ENCODE results near the gene POLL. TPM values are rescaled to one million over a fixed set of nuclear protein-coding genes. Genes with fewer than 3 reads are reported as not detected.

Gene POLL
- total RNA-seq, 4 donors from 2014 or later: 11.8 to 31.6 (median 17.6) TPM

- TF ChIP-seq, protein P1, sequence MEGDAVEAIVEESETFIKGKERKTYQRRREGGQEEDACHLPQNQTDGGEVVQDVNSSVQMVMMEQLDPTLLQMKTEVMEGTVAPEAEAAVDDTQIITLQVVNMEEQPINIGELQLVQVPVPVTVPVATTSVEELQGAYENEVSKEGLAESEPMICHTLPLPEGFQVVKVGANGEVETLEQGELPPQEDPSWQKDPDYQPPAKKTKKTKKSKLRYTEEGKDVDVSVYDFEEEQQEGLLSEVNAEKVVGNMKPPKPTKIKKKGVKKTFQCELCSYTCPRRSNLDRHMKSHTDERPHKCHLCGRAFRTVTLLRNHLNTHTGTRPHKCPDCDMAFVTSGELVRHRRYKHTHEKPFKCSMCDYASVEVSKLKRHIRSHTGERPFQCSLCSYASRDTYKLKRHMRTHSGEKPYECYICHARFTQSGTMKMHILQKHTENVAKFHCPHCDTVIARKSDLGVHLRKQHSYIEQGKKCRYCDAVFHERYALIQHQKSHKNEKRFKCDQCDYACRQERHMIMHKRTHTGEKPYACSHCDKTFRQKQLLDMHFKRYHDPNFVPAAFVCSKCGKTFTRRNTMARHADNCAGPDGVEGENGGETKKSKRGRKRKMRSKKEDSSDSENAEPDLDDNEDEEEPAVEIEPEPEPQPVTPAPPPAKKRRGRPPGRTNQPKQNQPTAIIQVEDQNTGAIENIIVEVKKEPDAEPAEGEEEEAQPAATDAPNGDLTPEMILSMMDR (IDR thresholded peaks at IDR 0.05): no peak
- no peak for TF ChIP-seq POLR2A (IDR thresholded peaks at IDR 0.05)
- H3K9me3 ChIP-seq: no peaks in the 10 kb centered on the region
- no peaks in the 10 kb centered on the region for H3K36me3 ChIP-seq
- H3K27me3 ChIP-seq: no peaks in the 10 kb centered on the region
- intact Hi-C loops (cut with DNase I; ENCODE audit: low total_unique reads): no loop called here
- no peak for DNase-seq
- H3K27ac ChIP-seq: no peak overlapping the region
- H3K4me1 ChIP-seq: no peaks in the 10 kb centered on the region
- H3K4me3 ChIP-seq: no peak overlapping the region
Observed at GRCh38 chr10:101579516-101579870, 8.6 kb downstream of the POLL start.

GRCh38 chr10:101578803-101579515, 9.1 kb downstream of the POLL start:
- no peaks in the 10 kb centered on the region for H3K9me3 ChIP-seq
- H3K27me3 ChIP-seq: no peaks in the 10 kb centered on the region
- no peaks in the 10 kb centered on the region for H3K36me3 ChIP-seq
- DNase-seq: no peak
- no peak overlapping the region for H3K4me3 ChIP-seq
- intact Hi-C loops (cut with DNase I; ENCODE audit: low total_unique reads): no loop called here
- H3K4me1 ChIP-seq: no peaks in the 10 kb centered on the region
- TF ChIP-seq POLR2A (IDR thresholded peaks at IDR 0.05): no peak
- TF ChIP-seq, protein P1 (IDR thresholded peaks at IDR 0.05): no peak
- no peak overlapping the region for H3K27ac ChIP-seq

DNA sequence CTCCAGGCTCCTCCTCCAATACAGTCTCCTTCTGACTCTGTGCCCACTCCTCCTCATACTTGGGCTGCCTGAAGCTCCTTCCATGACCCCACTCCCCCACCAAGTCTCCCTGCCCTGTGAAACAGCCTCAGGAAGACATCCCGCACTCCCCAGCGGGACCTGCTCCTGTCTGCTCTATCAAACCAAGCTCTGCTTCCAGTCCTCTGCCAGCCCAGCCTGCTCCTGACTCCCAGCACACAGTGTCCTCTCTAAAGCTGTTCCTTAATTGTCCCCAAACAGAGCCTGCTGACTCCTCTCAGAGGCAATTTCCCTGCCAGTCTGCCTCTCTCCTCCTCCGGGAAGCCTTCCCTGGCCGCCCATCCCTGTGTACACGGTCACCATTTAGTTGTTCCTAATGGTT, 9.9 kb downstream of the POLL start:
- Histone ChIP-seq H3K27me3 (no peaks in the 10 kb centered on the region), H3K4me3 (no peak overlapping the region), H3K27ac (no peak overlapping the region), H3K36me3 (no peaks in the 10 kb centered on the region), H3K4me1 (no peaks in the 10 kb centered on the region), H3K9me3 (no peaks in the 10 kb centered on the region)
- no peak for DNase-seq
- intact Hi-C loops (cut with DNase I; ENCODE audit: low total_unique reads): no loop called here
- no peak for TF ChIP-seq POLR2A (IDR thresholded peaks at IDR 0.05)

DNA sequence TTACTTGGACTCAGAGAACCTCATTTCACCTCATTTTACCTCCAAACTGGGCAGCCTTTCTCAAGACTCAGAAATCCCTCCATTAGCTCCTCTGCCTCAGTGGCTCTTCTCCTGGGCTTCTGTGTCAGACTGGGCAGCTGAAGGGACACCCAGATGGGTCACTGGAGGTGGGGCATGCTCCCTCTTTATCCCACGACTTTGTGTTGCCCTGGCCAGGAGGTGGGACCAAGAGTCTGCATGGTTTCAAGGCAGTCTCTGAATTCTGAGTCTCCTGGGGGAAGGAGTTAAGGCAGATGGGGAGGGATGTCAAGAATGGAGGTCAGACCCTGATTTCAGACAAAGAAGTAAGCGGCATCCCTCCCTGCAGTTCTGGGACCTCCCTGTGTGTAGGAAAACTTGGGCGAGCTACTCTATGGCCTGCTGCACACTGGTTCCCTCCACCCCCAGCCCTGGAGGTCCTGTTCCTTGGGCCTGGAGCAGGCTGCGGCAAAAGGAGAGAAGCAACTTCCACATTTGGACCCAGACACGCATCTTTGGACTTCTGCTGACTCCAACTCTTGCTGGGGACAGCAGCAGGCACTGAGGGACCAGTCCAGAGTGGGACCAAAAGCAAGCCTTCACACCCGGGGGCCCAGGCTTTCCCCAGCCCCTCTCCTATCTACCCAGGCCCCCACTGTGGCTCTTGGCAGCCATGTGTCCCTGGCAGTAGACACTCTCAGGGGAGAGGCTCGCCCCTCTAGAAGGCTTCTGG, 10.8 kb downstream of the POLL start:
- Histone ChIP-seq H3K4me3 (no peak overlapping the region), H3K4me1 (no peaks in the 10 kb centered on the region), H3K9me3 (peaks cover 0 to 8% of the 10 kb centered on the region in 2 donors), H3K27me3 (no peaks in the 10 kb centered on the region), H3K36me3 (no peaks in the 10 kb centered on the region), H3K27ac (no peak overlapping the region)
- no peak for DNase-seq
- intact Hi-C loops (cut with DNase I; ENCODE audit: low total_unique reads): no loop called here
- TF ChIP-seq, protein P1 (IDR thresholded peaks at IDR 0.05): no peak
- TF ChIP-seq POLR2A (IDR thresholded peaks at IDR 0.05): no peak

DNA sequence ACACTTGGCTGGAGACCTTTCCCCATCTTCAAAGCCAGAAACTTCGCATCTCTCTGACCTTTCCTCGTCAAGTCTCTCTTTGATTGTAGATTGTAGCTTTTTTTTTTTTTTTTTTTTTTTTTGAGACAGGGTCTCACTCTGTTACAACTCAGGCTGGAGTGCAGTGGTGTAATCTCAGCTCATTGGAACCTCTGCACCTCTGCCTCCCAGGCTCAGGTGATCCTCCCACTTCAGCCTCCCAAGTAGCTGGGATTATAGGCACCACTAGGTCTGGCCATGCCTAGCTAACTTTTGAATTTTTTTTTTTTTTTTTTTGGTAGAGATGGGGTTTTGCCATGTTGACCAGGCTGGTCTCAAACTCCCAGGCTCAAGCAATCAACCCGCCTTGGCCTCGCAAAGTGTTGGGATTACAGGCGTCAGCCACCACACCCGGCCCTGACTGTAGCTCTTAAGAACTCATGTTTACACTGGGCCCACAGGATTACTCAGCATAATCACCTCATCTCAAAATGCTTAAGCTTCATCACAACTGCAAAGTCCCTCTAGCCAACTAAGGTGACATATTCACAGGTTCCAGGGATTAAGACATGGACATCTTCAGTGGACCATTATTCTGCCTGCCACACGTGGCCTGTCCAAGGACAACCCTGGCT, 11.7 kb downstream of the POLL start:
- H3K4me1 ChIP-seq: no peaks in the 10 kb centered on the region
- H3K27ac ChIP-seq: no peak overlapping the region
- intact Hi-C loops (cut with DNase I; ENCODE audit: low total_unique reads): no loop called here
- no peak overlapping the region for H3K4me3 ChIP-seq
- peaks cover 0 to 8% of the 10 kb centered on the region in 2 donors for H3K9me3 ChIP-seq
- TF ChIP-seq POLR2A (IDR thresholded peaks at IDR 0.05): no peak
- TF ChIP-seq, protein P1 (IDR thresholded peaks at IDR 0.05): no peak
- H3K27me3 ChIP-seq: no peaks in the 10 kb centered on the region
- DNase-seq: no peak
- no peaks in the 10 kb centered on the region for H3K36me3 ChIP-seq
